RKO (cell line): ENCODE data around the gene LARP4B.
A peak's percentile ranks its signal among the peaks of the same experiment; 100 is the strongest.

ENCODE experiments used
- DNase-seq: peaks from one replicate; pipeline ENCODE4 v3.0.0-alpha.2; 2016; ENCODE audit warnings: low spot score

The LARP4B gene

GRCh38 chr10:807163-807957 is 124.1 kb downstream of the LARP4B start:
- no peak for DNase-seq

DNA sequence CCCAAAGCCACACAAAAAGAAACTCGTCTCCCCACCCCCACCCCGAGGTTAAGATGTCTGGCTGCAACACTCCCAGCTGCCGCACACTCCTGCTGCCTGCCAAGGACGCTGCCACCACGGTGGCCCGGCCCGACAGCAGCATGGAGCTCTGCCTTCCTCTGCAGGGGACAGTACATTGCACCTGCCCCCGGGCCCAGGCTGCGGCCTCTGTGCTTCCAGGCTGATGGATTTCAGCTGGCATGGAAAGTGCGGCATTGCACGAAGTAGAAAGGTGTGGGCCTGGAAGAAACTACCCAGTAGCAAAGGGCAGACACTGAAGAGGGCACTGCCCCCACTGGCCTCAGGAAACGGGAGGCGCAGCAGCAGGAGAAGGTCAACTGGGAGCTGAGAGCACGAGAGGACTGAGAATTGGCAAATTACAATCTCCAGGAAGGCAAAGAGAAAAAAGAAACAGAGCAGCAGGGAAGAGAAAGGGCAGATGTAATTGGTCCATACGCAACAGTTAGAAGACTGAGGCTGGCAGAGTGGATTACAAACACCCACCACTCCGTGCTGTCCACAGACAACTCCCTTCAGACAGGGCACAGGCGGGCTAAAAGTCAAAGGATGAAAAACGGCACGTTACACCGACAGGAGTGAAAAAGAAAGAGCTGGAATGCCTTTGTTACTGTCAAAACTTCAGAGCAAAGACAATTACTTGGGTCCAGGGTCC is 124.9 kb downstream of the LARP4B start:
- no peak for DNase-seq

GRCh38 chr10:805620-806305 is 125.7 kb downstream of the LARP4B start:
- no peak for DNase-seq

DNA sequence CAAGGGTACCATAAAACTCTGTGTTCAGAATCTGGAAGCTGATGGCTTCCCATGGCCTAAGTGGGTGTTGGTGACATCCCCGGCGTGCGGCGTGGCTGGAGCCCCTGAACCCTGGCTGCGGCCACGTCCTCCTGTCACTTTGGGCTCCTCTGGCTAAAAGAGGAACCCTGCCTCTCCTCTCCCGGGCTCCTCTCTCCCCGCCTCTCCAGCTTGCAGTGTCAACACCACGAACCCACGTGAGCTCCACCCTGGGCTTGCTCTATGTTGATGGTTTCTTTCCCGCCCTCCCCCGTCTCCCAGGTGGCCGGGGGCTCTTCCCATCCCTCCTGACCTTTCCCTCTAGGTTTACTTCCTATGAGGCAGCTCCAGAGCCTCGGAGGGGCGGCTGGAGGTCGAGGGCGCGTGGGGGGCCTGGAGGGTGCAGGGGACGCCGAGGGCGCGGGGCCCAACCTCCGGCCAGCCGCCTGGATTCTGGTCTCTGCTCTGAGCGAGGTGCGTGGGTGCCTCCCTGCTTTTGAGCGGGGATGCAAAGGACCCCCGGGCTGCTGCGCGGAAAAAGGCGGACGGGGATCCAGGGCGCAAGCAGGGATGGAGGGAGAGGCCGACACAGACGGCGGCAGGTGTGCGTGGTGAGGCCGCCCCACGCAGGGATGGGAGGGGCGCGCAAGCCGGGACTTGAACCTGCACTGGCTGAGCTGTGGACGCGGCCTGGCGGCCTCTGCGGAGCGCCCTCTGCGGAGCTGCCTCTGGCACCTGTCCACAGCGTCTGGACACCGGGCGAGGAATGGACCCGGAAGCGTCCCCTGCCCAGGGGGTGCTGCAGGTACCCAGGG is 126.5 kb downstream of the LARP4B start:
- no peak for DNase-seq

GRCh38 chr10:804191-804781 is 127.2 kb downstream of the LARP4B start:
- no peak for DNase-seq

- no peak for DNase-seq
These were observed 128.3 kb downstream of the LARP4B start for GRCh38 chr10:803041-803741.

- DNase-seq: no peak
These were observed 129.0 kb downstream of the LARP4B start for GRCh38 chr10:802506-802905.

DNA sequence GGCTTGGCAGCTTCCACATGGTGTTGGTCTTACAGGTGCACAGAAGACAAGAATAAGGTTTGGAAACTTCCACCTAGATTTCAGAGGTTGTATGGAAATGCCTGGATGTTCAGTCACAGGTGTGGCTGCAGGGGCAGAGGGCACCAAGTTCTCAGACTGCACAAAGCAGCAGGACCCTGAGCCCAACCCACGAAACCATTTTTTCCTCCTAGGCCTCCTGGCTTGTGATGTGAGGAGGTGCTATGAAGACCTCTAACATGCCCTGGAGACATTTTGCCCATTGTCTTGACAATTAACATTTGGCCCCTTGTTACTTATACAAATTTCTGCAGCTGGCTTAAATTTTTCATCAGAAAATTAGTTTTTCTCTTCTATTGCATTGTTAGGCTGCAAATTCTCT is 134.3 kb downstream of the LARP4B start:
- no peak for DNase-seq

GRCh38 chr10:796233-796632 is 135.3 kb downstream of the LARP4B start:
- no peak for DNase-seq

DNA sequence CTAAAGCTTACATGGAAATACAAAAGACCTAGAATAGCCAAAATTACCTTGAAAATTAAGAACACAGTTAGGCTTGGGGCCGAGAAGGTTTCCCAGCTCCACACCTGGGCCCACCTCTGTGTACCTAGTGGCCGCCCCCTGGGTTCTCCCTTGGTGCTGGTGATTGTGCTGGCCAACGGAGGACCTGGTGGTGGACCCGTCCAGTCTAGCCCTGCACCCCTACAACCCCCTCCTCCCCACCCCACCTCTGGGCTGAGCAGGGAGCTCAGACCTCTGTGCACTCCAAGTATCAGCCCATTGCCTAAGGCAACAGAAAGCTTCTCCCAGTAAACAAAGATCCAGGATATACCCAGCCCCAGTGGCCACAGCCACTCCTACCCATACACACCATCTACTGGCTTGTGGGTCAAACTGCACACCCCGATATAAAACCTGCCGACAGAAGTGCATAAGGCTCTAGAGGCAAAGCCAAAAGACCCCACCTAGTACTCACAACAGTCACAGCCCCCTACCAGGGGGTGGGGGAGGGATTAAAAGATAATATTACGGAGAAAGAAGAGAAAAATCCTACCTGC is 137.0 kb downstream of the LARP4B start:
- peak; percentile 54 for DNase-seq

DNA sequence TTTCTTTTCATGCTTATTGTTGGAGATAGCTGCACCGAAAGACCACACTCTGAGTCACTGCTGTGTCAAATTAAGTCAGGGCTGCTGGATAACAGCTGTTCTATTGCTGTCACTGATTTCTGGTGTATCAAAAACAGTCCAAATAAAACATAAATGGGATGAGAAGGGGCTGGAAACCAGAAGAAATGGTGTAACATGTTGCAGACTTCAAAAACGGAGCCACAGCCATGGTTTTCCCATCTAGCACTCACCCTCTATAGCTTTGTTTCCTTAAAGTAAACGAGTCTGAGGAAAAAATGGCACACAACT is 138.8 kb downstream of the LARP4B start:
- no peak for DNase-seq

DNA sequence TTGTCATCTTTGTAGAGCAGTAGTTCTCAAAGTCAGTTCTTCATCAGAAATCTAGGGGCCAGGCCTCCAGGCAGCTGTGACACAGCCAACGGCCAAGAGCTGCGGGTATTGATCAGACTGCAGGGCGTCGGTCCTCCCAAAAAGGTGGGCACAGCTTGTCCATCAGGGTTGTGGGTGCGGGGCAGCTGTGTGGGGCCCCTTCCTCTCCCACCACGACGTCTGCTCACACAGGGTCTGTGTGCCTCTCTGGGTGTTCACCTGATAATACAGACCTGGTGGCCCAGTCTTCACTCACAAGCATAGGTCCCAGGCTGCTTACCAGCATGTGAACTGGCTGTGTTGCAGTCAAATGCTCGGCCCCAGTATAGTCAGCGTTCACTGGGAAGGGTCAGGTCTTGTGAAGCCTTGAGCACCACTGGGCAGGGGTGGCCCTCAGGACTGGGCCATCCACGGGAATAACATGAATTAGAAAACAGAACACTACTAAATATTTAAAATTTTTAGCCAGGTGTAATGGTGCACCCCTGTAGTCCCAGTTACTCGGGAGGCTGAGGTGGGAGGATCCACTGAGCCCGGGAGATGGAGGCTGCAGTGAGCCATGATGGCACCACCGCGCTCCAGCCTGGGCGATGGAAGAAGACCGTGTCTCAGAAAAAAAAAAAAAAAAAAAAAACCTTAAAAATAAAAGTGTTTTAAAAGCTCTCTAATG is 139.3 kb downstream of the LARP4B start:
- DNase-seq: no peak

- no peak for DNase-seq
These were observed 139.9 kb downstream of the LARP4B start for GRCh38 chr10:791639-792038.

GRCh38 chr10:790821-791551 is 140.5 kb downstream of the LARP4B start:
- no peak for DNase-seq

GRCh38 chr10:789831-790701 is 141.4 kb downstream of the LARP4B start:
- no peak for DNase-seq

- DNase-seq: peak; percentile 68
These were observed 142.4 kb downstream of the LARP4B start for GRCh38 chr10:788796-789748.

GRCh38 chr10:787933-788651 is 143.4 kb downstream of the LARP4B start:
- DNase-seq: no peak
